GM19328 (cell line): ENCODE data around the gene CHIT1.

Experiments
- ATAC-seq: cut with Tn5 transposase; IDR thresholded peaks from one replicate; pipeline ENCODE4 v1.9.1; 2021; ENCODE audit warnings: mild to moderate bottlenecking, moderate library complexity; ENCODE audit not compliant: unreplicated experiment

Gene CHIT1

GRCh38 chr1:203189951-203190352, 39.5 kb downstream of the CHIT1 start:
- no peak for ATAC-seq

- ATAC-seq: no peak
These were observed 40.7 kb downstream of the CHIT1 start for GRCh38 chr1:203188686-203189232.

- ATAC-seq: no peak
These were observed 41.7 kb downstream of the CHIT1 start for GRCh38 chr1:203187689-203188264.

GRCh38 chr1:203187304-203187685, 42.2 kb downstream of the CHIT1 start:
- ATAC-seq: no peak

GRCh38 chr1:203186446-203187303, 42.8 kb downstream of the CHIT1 start, which contains the start of gene CHI3L1:
Gene CHI3L1, minus strand, starts transcription at chr1:203186704. Its CDS starts 81 bp downstream, at chr1:203186623.
- no peak for ATAC-seq

GRCh38 chr1:203186091-203186445, 43.4 kb downstream of the CHIT1 start:
- no peak for ATAC-seq

GRCh38 chr1:203185585-203185984, 43.9 kb downstream of the CHIT1 start:
- ATAC-seq: no peak

- no peak for ATAC-seq
These were observed 44.4 kb downstream of the CHIT1 start for GRCh38 chr1:203185061-203185461.

GRCh38 chr1:203184467-203184866, 45.0 kb downstream of the CHIT1 start:
- no peak for ATAC-seq

- ATAC-seq: no peak
These were observed 45.6 kb downstream of the CHIT1 start for GRCh38 chr1:203183828-203184227.

- ATAC-seq: no peak
These were observed 47.0 kb downstream of the CHIT1 start for GRCh38 chr1:203182387-203182953.

GRCh38 chr1:203181586-203182386, 47.7 kb downstream of the CHIT1 start:
- ATAC-seq: no peak

- no peak for ATAC-seq
These were observed 48.7 kb downstream of the CHIT1 start for GRCh38 chr1:203180611-203181330.

- ATAC-seq: no peak
These were observed 49.8 kb downstream of the CHIT1 start for GRCh38 chr1:203179667-203180005.

GRCh38 chr1:203178821-203179666, 50.4 kb downstream of the CHIT1 start:
- no peak for ATAC-seq

- no peak for ATAC-seq
These were observed 51.4 kb downstream of the CHIT1 start for GRCh38 chr1:203178083-203178482.

GRCh38 chr1:203177470-203178039, 51.9 kb downstream of the CHIT1 start:
- no peak for ATAC-seq

- ATAC-seq: no peak
These were observed 52.5 kb downstream of the CHIT1 start for GRCh38 chr1:203177036-203177405.
